H9 (cell line): Measurements from ENCODE around the gene RIMBP2. TPM values are rescaled to one million over a fixed set of nuclear protein-coding genes. Genes with fewer than 3 reads are reported as not detected.

Source experiments
- DNase-seq: peaks from one replicate; pipeline ENCODE4 v3.0.0-alpha.2; 2017
- H2AFZ ChIP-seq: one replicate; pipeline ENCODE4 v1.6.1; 2013; ENCODE audit warnings: mild to moderate bottlenecking, low read length, control low read depth, moderate library complexity
- H2AK5ac ChIP-seq: 2 replicates; pipeline ENCODE4 v1.6.1; 2013; ENCODE audit warnings: low read length, control low read depth, mixed read lengths; ENCODE audit not compliant: insufficient read length
- H2BK120ac ChIP-seq: one replicate; pipeline ENCODE4 v1.6.1; 2013; ENCODE audit warnings: low read depth, mild to moderate bottlenecking, low read length, control low read depth, inconsistent platforms; ENCODE audit not compliant: poor library complexity, severe bottlenecking
- H2BK12ac ChIP-seq: 2 replicates; pipeline ENCODE4 v1.6.1; 2013; ENCODE audit warnings: low read length, control low read depth, mixed read lengths, low read depth; ENCODE audit not compliant: insufficient read length
- H2BK15ac ChIP-seq: 2 replicates; pipeline ENCODE4 v1.6.1; 2013; ENCODE audit warnings: low read depth, low read length, control low read depth
- H2BK20ac ChIP-seq: one replicate; pipeline ENCODE4 v1.6.1; 2013; ENCODE audit warnings: low read depth, mild to moderate bottlenecking, low read length, control low read depth, inconsistent platforms; ENCODE audit not compliant: poor library complexity, severe bottlenecking
- H2BK5ac ChIP-seq: 2 replicates; pipeline ENCODE4 v1.6.1; 2013; ENCODE audit warnings: low read length, control low read depth, mixed read lengths; ENCODE audit not compliant: insufficient read length
- H3K14ac ChIP-seq: 2 replicates; pipeline ENCODE4 v1.6.1; 2013; ENCODE audit warnings: low read length, control low read depth; ENCODE audit not compliant: insufficient read depth
- H3K18ac ChIP-seq: 2 replicates; pipeline ENCODE4 v1.6.1; 2013; ENCODE audit warnings: low read depth, mild to moderate bottlenecking, mixed read lengths, low read length, control low read depth; ENCODE audit not compliant: insufficient read length
- H3K23ac ChIP-seq: 2 replicates; pipeline ENCODE4 v1.6.1; 2013; ENCODE audit warnings: low read length, control low read depth, mixed read lengths, low read depth; ENCODE audit not compliant: insufficient read length
- H3K23me2 ChIP-seq: 2 replicates; pipeline ENCODE4 v1.6.1; 2013; ENCODE audit warnings: low read depth, mild to moderate bottlenecking, mixed read lengths, low read length, control low read depth; ENCODE audit not compliant: insufficient read length, poor library complexity, severe bottlenecking
- H3K27ac ChIP-seq: 2 replicates; pipeline ENCODE4 v1.5.1; 2013; ENCODE audit warnings: low read length, control low read depth, mixed read lengths, low read depth; ENCODE audit not compliant: insufficient read length
- H3K27me3 ChIP-seq: 2 replicates; pipeline ENCODE4 v1.6.1; 2013; ENCODE audit warnings: low read length, control low read depth, inconsistent platforms; ENCODE audit not compliant: insufficient read depth
- H3K4ac ChIP-seq: 2 replicates; pipeline ENCODE4 v1.6.1; 2013; ENCODE audit warnings: low read depth, mild to moderate bottlenecking, control low read depth, inconsistent platforms, low read length, moderate library complexity
- H3K4me1 ChIP-seq: 2 replicates; pipeline ENCODE4 v1.6.1; 2013; ENCODE audit warnings: low read length, control low read depth, inconsistent platforms; ENCODE audit not compliant: insufficient read depth
- H3K4me2 ChIP-seq: 2 replicates; pipeline ENCODE4 v1.6.1; 2013; ENCODE audit warnings: low read length, control low read depth, mixed read lengths; ENCODE audit not compliant: insufficient read length, insufficient read depth
- H3K56ac ChIP-seq: 2 replicates; pipeline ENCODE4 v1.6.1; 2013; ENCODE audit warnings: low read depth, mild to moderate bottlenecking, mixed read lengths, low read length, control low read depth; ENCODE audit not compliant: insufficient read length
- H3K79me1 ChIP-seq: 2 replicates; pipeline ENCODE4 v1.6.1; 2013; ENCODE audit warnings: low read depth, mild to moderate bottlenecking, moderate library complexity, low read length, control low read depth, inconsistent platforms; ENCODE audit not compliant: insufficient read depth, poor library complexity, severe bottlenecking
- H3K79me2 ChIP-seq: 2 replicates; pipeline ENCODE4 v1.6.1; 2013; ENCODE audit warnings: low read length, control low read depth, inconsistent platforms; ENCODE audit not compliant: insufficient read depth
- H3K9ac ChIP-seq: 2 replicates; pipeline ENCODE4 v1.6.1; 2013; ENCODE audit warnings: low read length, control low read depth, mixed read lengths; ENCODE audit not compliant: insufficient read length; ENCODE audit errors: extremely low read depth
- H3K9me3 ChIP-seq: one replicate; pipeline ENCODE4 v1.6.1; 2013; ENCODE audit warnings: low read depth, low read length, inconsistent platforms; ENCODE audit not compliant: control insufficient read depth
- H3T11ph ChIP-seq: one replicate; pipeline ENCODE4 v1.6.1; 2013; ENCODE audit warnings: mild to moderate bottlenecking, low read length, control low read depth, inconsistent platforms
- H4K20me1 ChIP-seq: one replicate; pipeline ENCODE4 v1.6.1; 2013; ENCODE audit not compliant: control insufficient read depth, insufficient read length, insufficient read depth
- H4K5ac ChIP-seq: 2 replicates; pipeline ENCODE4 v1.6.1; 2013; ENCODE audit warnings: low read depth, mild to moderate bottlenecking, mixed read lengths, low read length, control low read depth; ENCODE audit not compliant: insufficient read length
- H4K8ac ChIP-seq: replicated peaks from 2 replicates; pipeline ENCODE4 v1.6.1; 2013; ENCODE audit warnings: low read length, control low read depth, mixed read lengths, low read depth; ENCODE audit not compliant: insufficient read length
- H4K91ac ChIP-seq: 2 replicates; pipeline ENCODE4 v1.6.1; 2013; ENCODE audit warnings: low read depth, mild to moderate bottlenecking, moderate library complexity, mixed read lengths, low read length, control low read depth; ENCODE audit not compliant: insufficient read length
- H3K27ac Mint-ChIP-seq, 3 experiments: 2 replicates in 2 of 3; 3 replicates in 1 of 3; pipeline ENCODE4 v1.8.0; 2020 to 2021; ENCODE audit warnings: mixed read lengths in 3 of 3, mild to moderate bottlenecking in 1 of 3, moderate library complexity in 1 of 3
- H3K27me3 Mint-ChIP-seq: 2 replicates; pipeline ENCODE4 v1.8.0; 2021; ENCODE audit warnings: low read depth, mild to moderate bottlenecking, moderate library complexity, mixed read lengths
- H3K36me3 Mint-ChIP-seq, 3 experiments: 2 replicates in 2 of 3; 3 replicates in 1 of 3; pipeline ENCODE4 v1.8.0; 2020 to 2021; ENCODE audit warnings: low read depth in 3 of 3, mixed read lengths in 3 of 3; ENCODE audit not compliant: insufficient read depth in 1 of 3
- H3K4me1 Mint-ChIP-seq, 2 experiments: 2 replicates each; pipeline ENCODE4 v1.8.0; 2020; ENCODE audit warnings: mixed read lengths in 2 of 2
- H3K4me3 Mint-ChIP-seq, 2 experiments: 2 replicates in 1 of 2; 3 replicates in 1 of 2; pipeline ENCODE4 v1.8.0; 2020 to 2021; ENCODE audit warnings: mild to moderate bottlenecking in 2 of 2, mixed read lengths in 2 of 2, moderate library complexity in 1 of 2
- H3K9me3 Mint-ChIP-seq, 2 experiments: 2 replicates in 1 of 2; 3 replicates in 1 of 2; pipeline ENCODE4 v1.8.0; 2020; ENCODE audit warnings: mild to moderate bottlenecking in 2 of 2, mixed read lengths in 2 of 2, moderate library complexity in 1 of 2
- CTCF ChIP-seq: fragments of 200-600 bp; sonication (generic); conservative IDR thresholded peaks from 3 replicates; pipeline ENCODE4 v1.8.0; 2021; ENCODE audit warnings: antibody characterized with exemption, mild to moderate bottlenecking
- WGBS: extraction: QIAGEN DNeasy Blood & Tissue Kit; methylation state at CpG from one replicate; pipeline ENCODE4 v1.1.7; 2013; ENCODE audit warnings: missing lambda C conversion rate, low lambda C conversion rate, mixed read lengths; ENCODE audit not compliant: insufficient read length; ENCODE audit errors: extremely low coverage; 5-methylcytosine and 5-hydroxymethylcytosine counted together
- total RNA-seq: library from RNA; stranded (reverse); gene quantifications from 2 replicates; pipeline ENCODE4 v1.2.1, GENCODE V29; 2021

The RIMBP2 gene
- total RNA-seq, 1 experiment from 2014 or later: 0.70 TPM

DNA sequence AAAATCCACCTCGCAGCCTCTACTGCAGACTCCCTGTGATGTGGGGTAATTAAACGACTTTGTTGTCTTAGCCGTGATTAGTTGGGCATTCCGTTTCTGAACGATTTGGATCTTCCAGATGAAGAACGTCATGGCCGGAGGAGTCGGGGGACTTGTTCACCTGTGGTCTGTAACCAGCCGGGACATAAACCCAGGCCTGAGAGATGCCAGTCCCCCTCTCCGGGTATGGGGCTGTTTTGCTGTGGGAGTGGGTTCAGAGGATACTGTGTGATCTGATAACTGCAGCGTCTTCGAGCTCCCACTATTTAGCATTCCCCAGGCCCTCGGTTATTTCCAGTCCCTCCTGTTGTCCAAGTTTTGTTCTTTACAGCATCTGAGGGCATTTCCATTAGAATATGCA, 282.3 kb downstream of the RIMBP2 start:
- no peak for TF ChIP-seq CTCF
- no peak overlapping the region for H2BK15ac ChIP-seq
- Mint-ChIP-seq H3K4me1 (no peaks in the 10 kb centered on the region), H3K36me3 (no peaks in the 10 kb centered on the region), H3K27me3 (peaks cover 2% of the 10 kb centered on the region; the same call in 1 of the 2 replicates), H3K27ac (no peak overlapping the region; a peak in 1 of 7 replicates), H3K4me3 (no peak overlapping the region), H3K9me3 (peaks cover under 1 to 2% of the 10 kb centered on the region in 2 experiments; a peak in 1 of 5 replicates)
- no peak overlapping the region for H2BK20ac ChIP-seq
- H3K9ac ChIP-seq: no peak overlapping the region
- H3K4ac ChIP-seq: no peak overlapping the region
- no CpG with 5 or more reads among the region's 13 CpGs for WGBS
- no peaks in the 10 kb centered on the region for H3K79me1 ChIP-seq
- no peak overlapping the region for H3T11ph ChIP-seq
- no peaks in the 10 kb centered on the region for H4K20me1 ChIP-seq
- H3K9me3 ChIP-seq: no peaks in the 10 kb centered on the region
- H3K18ac ChIP-seq: no peak overlapping the region
- H3K79me2 ChIP-seq: no peaks in the 10 kb centered on the region
- H3K23ac ChIP-seq: no peak overlapping the region
- no peak overlapping the region for H4K8ac ChIP-seq
- no peak overlapping the region for H2BK120ac ChIP-seq
- H2BK5ac ChIP-seq: no peak overlapping the region
- no peaks in the 10 kb centered on the region for H3K27me3 ChIP-seq
- H2AK5ac ChIP-seq: no peak overlapping the region
- H3K56ac ChIP-seq: no peak overlapping the region
- no peaks in the 10 kb centered on the region for H3K4me1 ChIP-seq
- no peak overlapping the region for H4K91ac ChIP-seq
- H3K4me2 ChIP-seq: no peak overlapping the region
- H4K5ac ChIP-seq: no peak overlapping the region
- H2BK12ac ChIP-seq: no peak overlapping the region
- H3K23me2 ChIP-seq: no peaks in the 10 kb centered on the region
- no peak overlapping the region for H3K14ac ChIP-seq
- H2AFZ ChIP-seq: no peak overlapping the region
- H3K27ac ChIP-seq: no peak overlapping the region
- no peak for DNase-seq
